NCI-H748 (cell line): ENCODE data around the gene GNAT3.

Experiments
- DNase-seq: peaks from one replicate; lab custom pipeline; 2025; ENCODE audit not compliant: unreplicated experiment; lab: John Stamatoyannopoulos, UW

Gene GNAT3

GRCh38 chr7:80500325-80500724 lies 11.5 kb downstream of the GNAT3 start:
- DNase-seq, result no peak

- no peak for DNase-seq
Observed at GRCh38 chr7:80499350-80499953, 12.4 kb downstream of the GNAT3 start.

GRCh38 chr7:80498481-80499349 lies 13.1 kb downstream of the GNAT3 start:
- DNase-seq, result no peak

GRCh38 chr7:80496586-80496985 lies 15.3 kb downstream of the GNAT3 start:
- DNase-seq, result no peak

- no peak for DNase-seq
Observed at GRCh38 chr7:80493121-80493849, 18.6 kb downstream of the GNAT3 start.

- DNase-seq, result no peak
Observed at GRCh38 chr7:80491462-80491861, 20.4 kb downstream of the GNAT3 start.

- DNase-seq, result no peak
Observed at GRCh38 chr7:80488851-80489370, 23.0 kb downstream of the GNAT3 start.

- no peak for DNase-seq
Observed at GRCh38 chr7:80488406-80488805, 23.5 kb downstream of the GNAT3 start.

- DNase-seq, result no peak
Observed at GRCh38 chr7:80485721-80486120, 26.1 kb downstream of the GNAT3 start.

GRCh38 chr7:80482950-80483349 lies 28.9 kb downstream of the GNAT3 start:
- DNase-seq, result no peak

GRCh38 chr7:80481196-80481884 lies 30.5 kb downstream of the GNAT3 start:
- DNase-seq, result no peak

GRCh38 chr7:80480566-80480965 lies 31.3 kb downstream of the GNAT3 start:
- no peak for DNase-seq

- DNase-seq, result no peak
Observed at GRCh38 chr7:80478683-80479082, 33.2 kb downstream of the GNAT3 start.

- no peak for DNase-seq
Observed at GRCh38 chr7:80476035-80476434, 35.8 kb downstream of the GNAT3 start.

GRCh38 chr7:80475383-80475782 lies 36.5 kb downstream of the GNAT3 start:
- no peak for DNase-seq

GRCh38 chr7:80473751-80474150 lies 38.1 kb downstream of the GNAT3 start:
- DNase-seq, result no peak

GRCh38 chr7:80472491-80473200 lies 39.2 kb downstream of the GNAT3 start:
- DNase-seq, result no peak

- no peak for DNase-seq
Observed at GRCh38 chr7:80468931-80469714, 42.7 kb downstream of the GNAT3 start.

GRCh38 chr7:80467069-80467468 lies 44.8 kb downstream of the GNAT3 start:
- DNase-seq, result no peak

GRCh38 chr7:80466636-80467035 lies 45.2 kb downstream of the GNAT3 start:
- DNase-seq, result no peak
